BJ (cell line): Measurements from ENCODE around the gene ACKR2. TPM values are rescaled to one million over a fixed set of nuclear protein-coding genes. Genes with fewer than 3 reads are reported as not detected.

ENCODE experiments used
- CTCF ChIA-PET: fragments of 350-600 bp; formaldehyde crosslinking; extraction: SDS; loops from one replicate; lab custom pipeline; 2021; ENCODE audit warnings: antibody characterized with exemption, inconsistent platforms; lab: Yijun Ruan, JAX
- POLR2A ChIA-PET: fragments of 300-600 bp; sonication (Branson Sonifier 250); formaldehyde crosslinking; extraction: SDS; loops from one replicate; lab custom pipeline; 2021; ENCODE audit warnings: antibody characterized with exemption; lab: Charles Lee
- DNase-seq: peaks from one replicate; pipeline ENCODE4 v3.0.0-alpha.2; 2011; ENCODE audit warnings: low read depth
- H3K27me3 ChIP-seq: 2 replicates; pipeline ENCODE4 v1.6.0; 2011; ENCODE audit warnings: low read length; ENCODE audit not compliant: control insufficient read depth, insufficient read depth
- H3K36me3 ChIP-seq: 2 replicates; pipeline ENCODE4 v1.5.1; 2011; ENCODE audit warnings: low read length; ENCODE audit not compliant: control insufficient read depth, insufficient read depth
- H3K4me3 ChIP-seq: 2 replicates; pipeline ENCODE4 v1.5.1; 2011; ENCODE audit warnings: low read depth, mild to moderate bottlenecking, control low read depth, low read length
- CTCF ChIP-seq: IDR thresholded peaks from 2 replicates; pipeline ENCODE4 v1.5.1; 2011; ENCODE audit warnings: low read depth, mild to moderate bottlenecking, control low read depth, inconsistent platforms, low read length, moderate library complexity; ENCODE audit not compliant: insufficient read depth
- polyA plus RNA-seq: library from polyadenylated mRNA; depleted of rRNA; stranded (reverse); fragments of >200 nt; gene quantifications from 2 replicates; pipeline ENCODE4 v1.2.3, GENCODE V29; 2011

The ACKR2 gene
- polyA plus RNA-seq, 1 experiment, result 0.15 TPM

DNA sequence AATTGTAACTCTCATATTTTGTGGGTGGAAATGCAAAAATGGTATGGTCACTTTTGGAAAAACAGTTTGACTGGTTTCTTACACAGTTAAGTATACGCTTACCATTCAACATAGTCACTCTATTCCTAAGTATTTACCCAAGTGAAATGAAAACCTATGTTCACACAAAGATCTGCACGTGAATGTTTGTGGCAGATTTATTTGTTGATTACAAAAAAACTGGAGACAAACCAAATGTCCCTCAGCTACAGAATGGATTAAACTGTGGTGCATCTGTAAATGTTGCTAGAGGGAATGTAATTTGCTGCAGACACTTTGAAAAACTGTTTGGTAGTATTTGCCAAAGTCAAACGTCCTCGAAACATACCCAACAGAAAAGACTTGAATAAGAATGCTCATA is 29.3 kb downstream of the ACKR2 start:
- no peak for TF ChIP-seq CTCF
- Histone ChIP-seq H3K27me3 (no peaks in the 10 kb centered on the region), H3K36me3 (no peaks in the 10 kb centered on the region), H3K4me3 (no peak overlapping the region)
- DNase-seq, result no peak
- POLR2A ChIA-PET, result no interaction called here
- CTCF ChIA-PET, result interaction anchor here (0.8 to 2.4 kb wide), 12 partner anchors 9 to 93 kb away, joined by 3 to 26 read pairs (median 3); partner anchors contain the start of gene HIGD1A

DNA sequence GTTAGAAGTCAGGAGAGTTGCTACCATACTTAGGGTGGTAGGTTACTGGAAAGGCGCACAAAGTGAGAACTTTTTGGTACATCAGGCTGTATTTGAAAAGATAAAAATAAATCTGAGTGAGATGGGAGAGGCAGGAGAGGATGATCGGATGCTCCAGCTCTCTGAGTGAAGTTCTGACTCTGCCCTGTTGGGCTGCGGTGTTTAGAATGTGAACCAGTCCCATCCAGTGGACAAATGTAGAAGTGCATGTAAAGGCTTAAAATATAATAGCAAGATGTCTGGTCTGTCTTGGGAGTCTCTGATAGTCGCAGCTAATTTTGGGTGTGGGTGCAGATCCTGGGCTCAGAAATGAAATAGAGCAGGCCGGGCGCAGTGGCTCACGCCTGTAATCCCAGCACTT is 30.4 kb downstream of the ACKR2 start:
- no peaks in the 10 kb centered on the region for H3K36me3 ChIP-seq
- 0 out of 2 replicates have a peak, but pooled peaks cover 2% of the 10 kb centered on the region for H3K27me3 ChIP-seq
- peak; percentile 9 for DNase-seq
- H3K4me3 ChIP-seq, result no peak overlapping the region
- ChIA-PET POLR2A (no interaction called here), CTCF (interaction anchor here (0.6 to 2.4 kb wide), 25 partner anchors 9 to 94 kb away, joined by 3 to 28 read pairs (median 4); partner anchors contain the start of gene HIGD1A)
- peak; percentile 77 for TF ChIP-seq CTCF

- CTCF ChIA-PET, result interaction anchor here (2.4 kb wide), 1 partner anchor 62 kb away, joined by 28 read pairs; no protein-coding TSS in a partner anchor
- no peak for DNase-seq
- H3K27me3 ChIP-seq, result peaks cover 4% of the 10 kb centered on the region; the same call in 1 of the 2 replicates
- TF ChIP-seq CTCF, result no peak
- no peaks in the 10 kb centered on the region for H3K36me3 ChIP-seq
- H3K4me3 ChIP-seq, result no peak overlapping the region
- POLR2A ChIA-PET, result no interaction called here
Measured at GRCh38 chr3:42841332-42841731, 32.1 kb downstream of the ACKR2 start.

- Histone ChIP-seq H3K27me3 (peaks cover 5% of the 10 kb centered on the region), H3K4me3 (no peak overlapping the region), H3K36me3 (no peaks in the 10 kb centered on the region)
- POLR2A ChIA-PET, result no interaction called here
- DNase-seq, result no peak
- CTCF ChIA-PET, result interaction anchor here (0.8 to 0.9 kb wide), 2 partner anchors 25 to 64 kb away, joined by 3 read pairs; no protein-coding TSS in a partner anchor
- no peak for TF ChIP-seq CTCF
Measured at GRCh38 chr3:42843713-42844411, 34.6 kb downstream of the ACKR2 start.

- POLR2A ChIA-PET, result no interaction called here
- TF ChIP-seq CTCF, result no peak
- Histone ChIP-seq H3K36me3 (no peaks in the 10 kb centered on the region), H3K27me3 (peaks cover 5% of the 10 kb centered on the region), H3K4me3 (no peak overlapping the region)
- CTCF ChIA-PET, result interaction anchor here (0.8 to 0.9 kb wide), 2 partner anchors 25 to 65 kb away, joined by 3 read pairs; no protein-coding TSS in a partner anchor
- DNase-seq, result no peak
Measured at GRCh38 chr3:42844412-42844713, 35.1 kb downstream of the ACKR2 start.
